HG03342 (cell line): Measurements from ENCODE around the gene CDCA7.
"Not testable (repeated sequence)": the region's sequence is repeated elsewhere in the genome, so short reads cannot be mapped to it uniquely, and the experiment has no call there.

Source experiments
- ATAC-seq: cut with Tn5 transposase; IDR thresholded peaks from one replicate; pipeline ENCODE4 v1.9.1; 2021; ENCODE audit warnings: mild to moderate bottlenecking, moderate library complexity; ENCODE audit not compliant: unreplicated experiment

CDCA7 gene

DNA sequence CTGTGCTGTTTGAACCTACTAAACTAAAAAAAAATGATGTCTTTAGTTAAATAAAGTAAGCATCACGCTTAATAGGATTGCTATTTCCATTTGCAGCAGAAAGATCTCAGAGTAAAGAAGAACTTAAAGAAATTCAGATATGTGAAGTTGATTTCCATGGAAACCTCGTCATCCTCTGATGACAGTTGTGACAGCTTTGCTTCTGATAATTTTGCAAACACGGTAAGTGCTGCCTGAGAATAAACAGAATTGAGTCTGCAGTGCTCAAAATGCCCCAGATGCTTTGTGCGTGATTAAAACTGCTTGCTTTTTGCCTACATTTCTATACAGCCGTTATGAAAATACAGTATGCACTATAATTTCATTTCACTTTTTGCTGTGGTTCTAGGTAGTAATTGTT, 3.9 kb downstream of the CDCA7 start:
- no peak for ATAC-seq

DNA sequence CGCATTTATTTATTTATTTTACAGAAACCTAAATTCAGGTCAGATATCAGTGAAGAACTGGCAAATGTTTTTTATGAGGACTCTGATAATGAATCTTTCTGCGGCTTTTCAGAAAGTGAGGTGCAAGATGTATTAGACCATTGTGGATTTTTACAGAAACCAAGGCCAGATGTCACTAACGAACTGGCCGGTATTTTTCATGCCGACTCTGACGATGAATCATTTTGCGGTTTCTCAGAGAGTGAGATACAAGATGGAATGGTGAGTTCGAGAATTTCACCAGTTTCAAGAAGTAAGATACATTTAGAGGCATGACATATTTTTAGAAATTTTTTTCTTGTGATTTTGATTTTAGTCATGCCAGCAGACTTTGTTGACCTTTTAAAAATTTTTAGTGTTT, 4.6 kb downstream of the CDCA7 start:
- no peak for ATAC-seq

DNA sequence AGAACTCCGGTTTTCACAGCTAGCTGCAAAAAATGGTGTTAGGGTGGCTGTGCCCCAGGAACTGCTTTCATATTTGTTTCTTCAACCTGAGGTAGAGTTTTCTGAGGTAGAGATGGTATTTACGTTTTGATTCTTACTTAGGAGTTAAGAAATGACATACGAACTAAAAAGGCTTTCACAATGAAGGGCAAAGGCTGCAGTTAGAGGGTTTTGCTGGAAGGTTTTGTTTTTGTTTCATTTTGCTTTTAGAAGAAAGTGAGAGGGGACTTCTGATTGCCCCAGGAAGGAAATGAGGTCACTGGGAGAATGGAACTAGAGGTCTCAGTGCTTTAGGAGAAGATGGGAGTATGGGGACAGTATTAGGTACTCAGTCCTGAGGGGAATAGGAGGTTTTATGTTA, 15.5 kb downstream of the CDCA7 start:
- ATAC-seq = no peak

DNA sequence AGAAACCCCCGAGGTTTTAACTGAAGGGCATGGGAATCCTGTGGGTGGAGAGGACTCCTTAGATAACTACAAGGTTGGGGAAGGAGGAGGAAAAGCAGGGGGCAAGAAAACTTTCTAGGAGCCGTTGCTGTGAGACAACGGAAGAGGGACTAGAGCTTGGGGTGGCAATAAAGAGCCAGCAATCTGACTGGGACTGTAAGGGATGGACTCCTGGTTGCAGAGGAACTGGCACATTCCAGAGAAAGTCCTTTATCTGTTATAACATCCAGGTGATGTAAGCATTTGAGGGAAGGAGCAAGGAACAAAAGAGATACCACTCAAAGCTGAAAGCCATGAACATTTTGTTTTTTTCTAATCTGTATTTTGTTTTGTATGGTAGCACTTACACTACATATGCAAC, 16.4 kb downstream of the CDCA7 start:
- no peak for ATAC-seq

DNA sequence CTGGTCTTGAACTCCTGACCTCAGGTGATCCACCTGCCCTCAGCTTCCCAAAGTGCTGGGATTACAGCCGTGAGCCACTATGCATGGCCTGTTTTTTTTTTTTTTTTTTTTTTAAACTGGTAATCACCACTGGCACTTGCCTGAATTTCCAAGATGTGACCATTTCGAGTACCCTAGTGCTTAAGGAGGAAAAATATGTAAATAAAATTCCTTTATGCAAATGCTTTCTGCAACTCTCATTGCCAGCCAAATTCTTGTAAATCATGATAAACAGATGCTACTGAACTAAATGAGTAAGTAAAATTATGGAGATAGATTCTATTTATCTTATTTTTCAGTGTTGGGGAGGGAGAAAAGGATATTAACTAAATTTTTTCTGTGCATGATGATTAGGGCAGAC, 18.6 kb downstream of the CDCA7 start:
- ATAC-seq = no peak

DNA sequence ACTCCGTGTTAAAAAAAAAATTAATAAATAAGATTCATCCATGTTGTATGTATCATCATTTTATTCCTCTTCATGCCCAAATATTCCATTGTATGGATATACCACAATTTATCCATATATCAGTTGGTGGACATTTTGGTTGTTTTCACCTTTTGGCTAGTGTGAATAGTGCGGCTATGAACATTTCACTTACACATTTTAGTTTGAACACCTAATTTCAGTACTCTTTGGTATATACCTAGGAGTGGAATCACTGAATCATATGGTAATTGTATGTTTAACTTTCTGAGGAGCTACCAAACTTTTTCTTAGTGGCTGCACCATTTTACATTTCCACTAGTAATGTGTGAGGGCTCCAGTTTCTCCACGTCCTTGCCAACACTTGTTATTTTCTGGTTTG, 20.0 kb downstream of the CDCA7 start:
- no peak for ATAC-seq

DNA sequence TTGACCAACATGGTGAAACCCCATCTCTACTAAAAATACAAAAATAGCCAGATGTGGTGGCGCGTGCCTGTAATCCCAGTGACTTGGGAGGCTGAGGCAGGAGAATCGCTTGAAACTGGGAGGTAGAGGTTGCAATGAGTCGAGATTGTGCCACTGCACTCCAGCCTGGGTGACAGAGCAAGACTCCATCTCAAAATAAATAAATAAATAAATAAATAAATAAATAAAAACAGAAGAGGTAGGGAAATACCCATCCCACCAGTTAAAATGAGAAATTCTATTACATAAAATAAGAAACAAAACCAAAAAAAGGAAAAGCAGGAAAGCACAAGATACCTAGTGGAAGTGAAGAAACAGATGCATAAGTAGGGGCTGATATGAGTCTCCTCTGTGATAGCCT, 30.9 kb downstream of the CDCA7 start:
- ATAC-seq = not testable (repeated sequence)

DNA sequence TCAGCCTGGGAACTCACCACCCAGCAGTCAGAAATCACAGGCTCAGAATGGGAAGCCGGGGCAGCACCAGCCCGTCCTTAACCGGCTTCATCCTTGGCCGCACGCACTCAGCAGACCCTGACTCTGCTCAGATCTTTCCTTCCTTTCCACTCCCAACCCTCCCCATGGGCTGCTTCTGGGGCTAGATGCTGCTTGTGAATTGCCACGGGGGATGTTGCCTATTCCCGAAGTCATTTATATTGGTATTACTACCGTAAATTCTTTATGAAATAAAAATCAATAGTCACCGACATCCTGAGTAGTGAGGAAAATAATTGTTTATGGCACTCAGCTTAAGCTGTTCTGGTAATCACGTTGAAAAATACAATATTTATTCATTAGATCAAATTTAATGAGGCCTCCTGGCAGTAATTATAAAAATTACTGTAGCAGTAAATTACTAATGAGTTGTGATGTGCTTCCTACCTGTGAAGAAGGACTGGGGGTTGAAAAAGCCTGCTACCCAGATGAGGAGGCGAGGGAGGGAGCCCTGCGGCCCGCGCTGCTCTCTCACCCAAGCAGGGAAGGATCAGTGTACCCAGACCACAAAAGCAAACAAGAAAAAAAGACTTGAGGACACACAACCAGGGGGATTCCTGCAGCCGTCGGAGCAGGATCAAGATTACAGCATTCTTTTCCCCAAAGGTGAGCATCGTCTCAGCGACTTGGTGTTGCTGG, 31.5 kb downstream of the CDCA7 start:
- ATAC-seq = no peak

DNA sequence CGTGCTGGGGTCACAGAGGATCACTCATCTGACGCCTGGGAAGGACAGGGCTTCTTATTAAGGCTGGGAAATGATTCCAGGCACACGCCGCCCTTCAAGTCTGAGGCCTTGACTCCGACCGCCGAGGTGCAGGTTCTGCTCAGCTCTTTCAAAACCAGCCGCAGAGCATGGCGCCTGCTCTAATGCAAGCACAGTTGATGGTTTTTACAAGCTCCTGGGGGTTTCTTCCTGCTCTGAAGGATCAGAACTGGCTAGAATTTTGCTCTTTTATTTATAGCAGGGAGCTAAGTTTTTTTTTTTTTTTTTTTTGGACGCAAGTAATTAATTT, 32.0 kb downstream of the CDCA7 start:
- ATAC-seq = no peak

DNA sequence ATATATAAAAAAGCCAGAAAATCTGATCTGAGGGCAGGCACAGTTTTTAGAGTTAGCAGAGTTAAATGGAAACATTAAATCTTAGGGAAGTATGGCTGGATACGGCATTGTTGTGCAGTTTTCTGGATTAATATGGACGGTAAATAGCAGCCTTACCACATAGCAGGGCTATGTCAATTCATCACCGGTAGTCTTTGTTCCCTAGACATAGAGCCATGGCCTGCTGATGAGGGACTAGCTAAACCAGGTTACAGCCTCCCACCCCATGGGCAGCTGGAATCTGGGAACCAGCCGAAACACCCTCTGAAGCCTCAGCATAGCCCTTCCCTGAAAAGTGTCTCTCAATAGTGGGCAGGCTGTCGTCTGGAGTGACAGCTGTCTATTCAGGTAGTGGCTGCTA, 32.4 kb downstream of the CDCA7 start:
- no peak for ATAC-seq

DNA sequence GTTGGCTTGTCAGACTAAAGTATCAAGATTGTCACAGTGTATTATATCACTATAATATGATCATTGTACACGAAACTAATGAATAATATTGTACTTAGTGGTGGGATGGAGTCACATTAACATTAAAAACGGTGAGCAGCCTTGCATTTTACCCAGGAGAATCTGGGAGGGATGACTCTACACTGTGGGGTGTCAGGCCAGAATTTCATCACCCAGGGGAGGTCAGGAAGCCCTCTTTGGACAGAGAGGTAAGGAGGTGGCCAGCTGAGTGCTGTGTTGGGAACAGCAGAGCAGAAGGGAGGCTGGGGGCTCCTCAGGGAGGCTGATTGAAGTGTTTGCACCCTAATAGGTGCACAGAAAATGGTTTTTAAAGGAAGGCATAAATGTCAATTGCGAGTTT, 33.0 kb downstream of the CDCA7 start:
- ATAC-seq = no peak

DNA sequence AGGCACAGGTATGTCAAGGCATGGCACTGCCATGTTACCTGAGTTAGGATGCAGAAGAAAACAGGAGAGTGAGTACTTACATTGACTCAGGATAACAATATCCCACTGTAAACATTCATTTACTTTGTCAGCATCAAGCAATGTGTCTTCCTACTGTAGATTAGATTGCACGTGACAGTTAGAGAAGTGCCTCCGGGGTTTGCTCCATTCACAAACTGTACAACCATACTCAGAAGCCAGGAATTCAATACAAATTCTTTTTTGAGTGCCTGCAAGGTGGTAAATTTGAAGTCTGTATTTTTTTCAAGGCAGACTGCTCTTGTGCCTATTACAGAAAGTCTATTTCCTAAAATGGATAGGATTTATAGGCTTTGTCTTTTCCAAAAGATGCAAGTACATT, 34.1 kb downstream of the CDCA7 start:
- no peak for ATAC-seq

DNA sequence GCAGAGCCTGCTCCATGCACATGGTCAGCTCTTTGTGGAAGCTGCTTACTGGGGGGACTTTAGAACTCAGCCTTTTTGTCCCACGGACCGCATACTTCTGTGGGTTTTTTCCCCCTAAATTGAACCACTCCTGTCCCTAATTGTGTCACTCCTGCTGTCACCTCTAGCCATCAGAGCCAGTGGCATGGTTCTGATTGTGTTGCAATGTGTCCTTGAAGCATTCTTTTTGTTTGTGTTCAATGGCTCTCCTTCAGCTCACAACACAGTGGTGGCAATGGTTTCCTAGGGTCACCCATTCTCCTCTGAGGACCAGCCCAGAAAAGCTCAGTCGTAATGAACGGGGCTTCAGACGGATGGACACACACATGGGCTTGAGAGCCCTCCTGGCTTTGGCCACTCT, 35.4 kb downstream of the CDCA7 start:
- no peak for ATAC-seq

DNA sequence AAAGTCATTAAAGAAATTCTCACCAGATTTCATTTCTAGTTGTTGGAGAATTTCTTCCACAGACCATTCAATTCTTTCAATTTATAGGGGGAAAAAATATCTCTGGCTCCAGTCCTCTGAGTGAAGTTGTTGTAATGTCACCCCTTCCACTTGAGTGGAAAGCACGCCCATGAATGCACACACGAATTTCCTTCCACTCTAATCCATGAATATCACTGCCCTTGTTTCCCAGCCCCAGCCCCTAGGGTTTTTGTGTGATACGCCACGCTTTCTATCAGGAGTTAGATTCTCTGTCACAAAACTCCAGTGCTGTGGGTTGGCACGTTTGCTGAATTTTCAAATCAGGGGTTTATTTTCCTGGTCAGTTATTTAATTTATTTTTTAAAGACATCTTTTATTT, 38.1 kb downstream of the CDCA7 start:
- no peak for ATAC-seq

DNA sequence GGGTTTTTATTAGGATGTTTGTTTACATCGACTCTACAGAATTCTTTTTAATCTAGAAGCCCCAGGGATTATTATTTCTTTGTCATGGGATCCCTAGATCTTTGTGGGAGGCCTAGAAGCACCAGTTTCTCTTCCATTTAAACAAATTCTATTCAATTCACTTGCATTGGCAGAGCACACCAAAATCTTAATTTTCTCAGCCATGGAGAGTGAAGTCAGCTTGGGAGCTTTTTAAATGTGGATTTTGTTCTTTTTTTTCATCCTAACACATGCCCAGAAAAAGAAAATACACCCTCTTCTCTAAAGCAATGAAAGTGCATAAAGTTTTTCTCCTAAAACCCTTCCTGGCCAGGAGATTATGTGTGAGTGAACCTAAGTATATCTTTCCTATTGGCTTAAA, 38.5 kb downstream of the CDCA7 start:
- ATAC-seq = no peak

DNA sequence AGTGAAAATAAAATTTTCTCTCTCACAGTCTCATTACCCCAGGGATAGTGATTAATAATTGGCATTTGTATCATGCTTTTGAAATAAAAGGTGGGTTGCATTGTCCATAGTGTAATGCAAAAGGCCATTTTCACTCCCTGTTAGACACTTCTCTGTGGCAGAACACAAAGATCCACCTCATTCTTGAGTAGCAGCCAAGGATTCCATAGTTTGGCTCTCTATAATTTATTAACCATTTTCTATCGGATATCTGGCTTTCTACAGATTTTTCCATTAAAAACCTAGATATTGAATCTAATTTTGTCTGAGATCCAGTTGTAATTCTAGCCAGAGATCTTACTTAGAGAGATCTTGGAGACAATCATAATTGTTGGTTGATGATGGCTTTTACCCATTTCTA, 39.0 kb downstream of the CDCA7 start:
- ATAC-seq = no peak

DNA sequence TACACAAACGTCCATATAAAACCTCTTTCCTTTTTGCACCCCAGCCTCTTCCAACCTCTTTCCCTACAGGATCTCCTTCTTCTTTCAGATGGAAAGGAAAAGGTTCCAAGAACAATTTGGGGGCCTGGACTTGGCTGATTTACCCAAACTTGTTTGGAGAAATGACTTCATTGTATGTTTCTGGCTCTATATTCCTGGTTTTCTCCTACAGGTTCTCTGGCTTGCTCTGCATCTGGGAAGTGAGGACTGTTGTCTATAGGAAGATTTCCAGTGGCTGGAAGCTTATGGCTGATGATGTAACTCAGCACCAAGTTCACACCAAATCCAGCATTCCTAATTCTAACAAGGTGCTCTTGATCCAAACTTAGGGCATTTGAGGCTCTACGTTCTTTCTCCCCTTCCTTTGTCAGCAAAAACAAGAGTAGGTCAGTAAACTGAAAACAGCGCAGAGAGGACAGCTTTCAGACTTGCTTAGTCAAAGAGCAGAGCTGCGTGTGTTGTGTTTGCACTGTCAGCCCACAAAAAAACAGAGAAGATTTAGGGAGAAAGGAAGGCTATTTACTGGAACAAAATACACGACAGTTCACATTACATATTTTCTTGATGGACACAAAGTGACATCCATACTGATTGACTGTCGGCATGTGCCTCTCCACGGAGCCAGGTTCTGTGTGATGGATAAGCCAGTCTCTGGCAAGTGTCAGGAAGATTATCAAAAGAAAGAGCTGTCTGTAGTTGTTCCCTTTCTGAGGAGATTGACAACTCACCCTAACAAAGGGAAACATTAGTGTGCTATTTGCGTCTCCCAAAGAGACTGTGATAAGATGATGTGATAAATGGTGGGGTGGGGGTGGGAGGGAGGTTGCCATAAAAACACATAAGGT, 39.7 kb downstream of the CDCA7 start:
- no peak for ATAC-seq

DNA sequence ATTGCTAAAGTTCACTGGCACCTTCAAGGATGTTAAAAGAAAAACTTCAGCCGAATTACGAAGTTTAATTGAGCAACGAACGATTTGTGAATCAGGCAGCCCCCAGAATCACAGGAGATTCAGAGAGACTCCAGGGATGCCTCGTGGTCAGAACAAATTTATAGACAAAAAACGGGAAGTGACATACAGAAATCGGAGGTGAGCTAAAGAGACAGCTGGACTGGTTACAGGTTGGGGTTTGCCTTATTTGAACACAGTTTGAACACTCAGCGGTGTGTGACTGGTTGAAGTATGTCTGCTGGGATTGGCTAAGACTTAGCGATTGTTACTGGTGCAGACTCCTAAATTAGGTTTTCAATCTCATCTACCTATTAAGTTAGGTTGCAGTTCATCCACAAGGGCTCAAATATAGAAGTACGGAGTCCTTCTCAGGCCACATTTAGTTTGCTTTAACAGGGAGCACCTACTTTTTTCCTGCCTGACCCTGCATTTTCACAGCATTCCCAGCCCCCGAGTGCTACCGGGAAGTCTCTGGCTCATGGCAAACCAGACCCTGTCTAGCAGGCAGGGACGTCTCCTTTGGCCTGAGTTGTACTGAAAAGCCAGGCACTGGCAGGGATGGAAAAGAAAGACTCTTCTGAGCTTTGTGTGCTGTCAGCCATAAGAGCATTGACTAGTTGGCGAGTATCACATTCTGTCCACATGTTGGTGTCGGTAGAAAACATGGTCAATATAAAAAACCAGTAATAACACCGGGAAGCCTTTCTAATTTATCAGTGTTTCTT, 41.1 kb downstream of the CDCA7 start:
- no peak for ATAC-seq

DNA sequence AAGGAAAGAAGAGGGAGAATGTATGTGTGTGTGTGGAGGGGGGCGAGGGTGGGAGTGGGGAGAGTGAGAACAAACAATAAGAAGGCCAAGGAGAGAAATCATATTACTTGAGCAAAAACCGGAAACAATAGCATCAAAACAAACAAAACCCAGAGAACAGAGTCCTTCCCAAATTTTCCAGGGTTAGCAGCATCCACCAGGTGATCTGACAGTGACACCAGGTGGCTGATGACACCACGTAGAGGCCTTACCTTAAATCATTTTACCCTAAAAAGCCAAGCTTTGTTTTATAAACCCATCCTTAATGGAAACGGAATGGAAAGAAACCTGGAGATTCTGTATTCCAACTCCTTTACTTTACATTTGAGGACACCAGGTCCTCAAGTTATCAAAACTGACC, 42.9 kb downstream of the CDCA7 start:
- ATAC-seq = no peak

DNA sequence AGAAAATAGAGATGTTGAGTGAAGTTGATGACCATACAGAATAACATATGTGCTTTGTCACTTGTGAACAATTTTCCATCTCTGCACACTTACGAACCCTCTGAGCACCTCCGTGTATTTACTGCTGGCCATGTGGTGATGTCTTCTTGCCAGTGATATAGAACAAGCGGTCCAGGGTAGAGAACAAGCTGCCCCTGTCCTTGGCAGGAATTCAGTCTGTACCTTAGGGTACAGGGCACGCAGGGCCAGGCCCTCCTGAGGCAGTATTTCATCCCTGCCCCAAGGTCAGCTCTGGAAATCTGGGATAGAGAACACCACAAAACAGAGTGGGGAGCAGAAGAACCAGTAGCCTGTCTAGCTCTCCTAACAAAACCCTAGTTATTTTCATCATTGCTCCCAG, 44.6 kb downstream of the CDCA7 start:
- ATAC-seq = no peak

DNA sequence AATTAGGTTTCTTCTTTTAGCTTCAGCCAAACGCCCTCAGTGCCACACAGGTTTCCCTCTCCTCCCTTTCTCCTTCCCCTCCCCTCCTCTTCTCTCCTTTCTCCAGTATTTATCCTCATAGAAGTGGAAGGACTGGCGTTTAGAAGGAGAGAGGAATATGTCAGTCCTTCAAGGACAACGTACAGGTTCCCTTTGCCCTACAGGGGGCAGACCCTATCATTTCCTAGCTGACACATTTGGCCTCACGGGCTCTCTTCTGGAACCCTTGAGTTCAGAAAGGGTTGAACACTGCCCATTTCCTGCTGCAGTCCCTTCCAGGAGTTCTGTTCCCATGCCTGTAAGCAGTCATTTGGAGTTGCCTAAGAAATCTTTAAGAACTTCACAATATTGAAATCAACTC, 46.1 kb downstream of the CDCA7 start:
- no peak for ATAC-seq
